Measurements from ENCODE around the gene CPN1. TPM values are rescaled to one million over a fixed set of nuclear protein-coding genes. Genes with fewer than 3 reads are reported as not detected.

CPN1 gene
- total and polyA plus RNA-seq, 10 of the 15 experiments (the other 5 are each of a cell fraction or from before 2014, with no cell fraction given): 0.03 to 0.10 TPM; not detected in 8

DNA sequence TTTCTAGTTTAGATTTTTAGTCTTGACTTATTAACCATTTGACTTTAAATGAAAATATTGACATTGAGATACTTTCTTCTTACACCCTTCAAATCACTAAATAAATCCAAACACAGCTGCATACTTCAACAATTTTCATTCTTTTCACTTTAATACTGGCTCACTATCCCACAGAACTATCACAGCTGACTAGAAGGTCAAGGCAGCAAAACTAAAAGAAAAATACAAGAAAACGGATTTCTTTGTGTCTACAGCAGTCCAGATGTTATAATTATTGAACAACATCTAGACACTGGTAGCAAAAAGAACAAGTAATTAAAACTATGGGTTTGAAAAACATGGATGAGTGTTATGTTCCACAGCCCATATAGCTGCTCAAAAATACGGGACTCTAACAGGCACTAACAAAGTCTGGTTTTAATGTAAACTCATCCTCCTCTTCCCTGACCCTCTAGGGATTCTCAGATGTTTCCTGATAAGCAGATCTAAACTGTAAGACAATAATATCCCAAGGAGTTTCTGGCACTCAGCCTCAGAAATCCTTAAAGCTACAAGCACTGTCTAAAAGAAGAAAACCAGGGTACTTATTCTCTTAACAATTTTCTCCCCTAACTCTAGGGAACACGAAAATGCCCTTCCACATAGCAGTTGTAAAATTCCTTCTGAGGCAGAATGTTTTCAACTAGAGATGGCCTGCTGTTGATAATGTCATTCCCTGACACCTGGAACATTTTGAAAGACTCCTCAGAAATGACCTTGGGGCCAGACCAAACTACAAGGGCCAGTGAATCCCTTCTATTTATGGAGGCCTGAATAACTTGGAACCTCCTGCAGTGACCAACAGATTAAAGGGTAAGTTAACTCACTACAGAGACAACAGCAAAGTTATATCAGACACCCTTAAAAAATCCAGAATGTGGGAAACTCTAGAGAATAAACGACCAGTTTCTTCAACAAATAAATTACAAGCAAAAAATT lies 84.7 kb downstream of the CPN1 start (continued):
- TF ChIP-seq RFX5 (IDR thresholded peaks at IDR 0.05; ENCODE audit: low read depth, low read length) (no peak), CHD1 (IDR thresholded peaks at IDR 0.05; ENCODE audit: low read depth, low read length) (no peak), SREBF1 (IDR thresholded peaks at IDR 0.05; ENCODE audit: low read length) (no peak), STAT1 (conservative IDR thresholded peaks at IDR 0.05) (no peak)

DNA sequence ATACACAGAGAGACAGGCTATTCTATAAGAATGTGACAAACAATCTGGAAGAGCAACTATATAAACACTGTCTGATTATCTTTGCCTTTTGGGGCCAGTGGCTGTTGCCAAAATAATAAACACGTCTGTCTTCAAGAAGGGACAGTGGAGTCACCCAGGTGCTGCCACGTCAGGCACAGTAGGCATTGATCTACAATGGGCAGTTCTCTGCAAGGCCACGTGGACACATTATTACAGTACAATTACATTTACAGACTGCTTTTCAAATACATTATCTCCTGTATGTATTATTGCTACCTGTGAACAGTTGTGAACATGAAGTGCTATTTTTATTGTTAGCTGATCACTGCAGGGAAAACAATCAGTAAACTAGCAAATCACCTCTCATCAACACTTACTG lies 86.0 kb downstream of the CPN1 start:
- intact Hi-C loops (cut with micrococcal nuclease; ENCODE audit: unreplicated experiment): no loop called here
- 69% methylated on average over 3 of the region's 3 CpGs for WGBS (ENCODE audit: insufficient coverage, insufficient replicate concordance, low lambda C conversion rate, missing lambda C conversion rate)
- no peak overlapping the region; the same call in 1 of the 2 replicates for H3K27ac ChIP-seq (ENCODE audit: control insufficient read depth, insufficient read depth)
- H3K4me1 ChIP-seq (ENCODE audit: control insufficient read depth, insufficient read depth, low read length): peaks cover 37% of the 10 kb centered on the region
- ChIA-PET SMC1A (ENCODE audit: uncharacterized antibody, unreplicated experiment) (interaction anchor here (0.6 to 26.2 kb wide), 8 partner anchors 11 to 143 kb away, joined by 3 to 531 read pairs (median 3); partner anchors contain the start of gene DNMBP), CTCF (interaction anchor here (1.0 to 11.3 kb wide), 5 partner anchors 12 to 50 kb away, joined by 3 to 116 read pairs (median 12); partner anchors contain the start of gene DNMBP), RAD21 (ENCODE audit: unreplicated experiment) (interaction anchor here (1.2 to 4.2 kb wide), 6 partner anchors 12 to 149 kb away, joined by 3 to 49 read pairs (median 6); partner anchors contain the start of gene DNMBP), POLR2A (interaction anchor here (0.8 to 7.3 kb wide), 4 partner anchors 11 to 26 kb away, joined by 3 to 88 read pairs (median 20); partner anchors contain the start of gene DNMBP)
- TF ChIP-seq ASH2L (IDR thresholded peaks at IDR 0.05; ENCODE audit: borderline replicate concordance, low read depth) (no peak), NFXL1 (IDR thresholded peaks at IDR 0.05; ENCODE audit: borderline replicate concordance) (no peak), ZNF207 (IDR thresholded peaks at IDR 0.05; ENCODE audit: borderline replicate concordance) (no peak), KAT2A (conservative IDR thresholded peaks at IDR 0.05; ENCODE audit: control insufficient read depth, low read depth, low read length) (no peak), ATF7 (IDR thresholded peaks at IDR 0.05; ENCODE audit: low read depth) (no peak), ZNF622 (IDR thresholded peaks at IDR 0.05) (no peak), STAT3 (IDR thresholded peaks at IDR 0.05; ENCODE audit: low read depth, low read length) (no peak), ZSCAN29 (IDR thresholded peaks at IDR 0.05) (no peak), CBFB (IDR thresholded peaks at IDR 0.05; ENCODE audit: low read depth) (no peak), E4F1 (IDR thresholded peaks at IDR 0.05; ENCODE audit: borderline replicate concordance, partially characterized antibody) (no peak), NR2F1 (conservative IDR thresholded peaks at IDR 0.05) (no peak), GABPA (IDR thresholded peaks at IDR 0.05; ENCODE audit: low read depth) (no peak), HDAC6 (IDR thresholded peaks at IDR 0.05; ENCODE audit: unreplicated experiment) (no peak)
- peaks cover 96% of the 10 kb centered on the region for H3K79me2 ChIP-seq (ENCODE audit: control insufficient read depth, insufficient read depth, low read length)
- no peak overlapping the region for H3K9ac ChIP-seq (ENCODE audit: control insufficient read depth, insufficient read depth, low read length)
- in situ Hi-C loops (cut with MboI): no loop called here
- no peak overlapping the region for H2AFZ ChIP-seq (ENCODE audit: control insufficient read depth, low read depth, low read length)
- peak overlapping the region; percentile 50 for H3K4me2 ChIP-seq (ENCODE audit: control insufficient read depth, insufficient read depth)
- DNase-seq (ENCODE audit: low read depth, low spot score) (no peak), FAIRE-seq (no peak), ATAC-seq (no peak)
- BruUV-seq (replicated peaks): no TSS peak
- H3K36me3 ChIP-seq (ENCODE audit: control insufficient read depth in 2 of 2, insufficient read depth in 2 of 2, low read length in 1 of 2): peaks cover 0 to 21% of the 10 kb centered on the region in 2 experiments; a peak in 1 of 4 replicates
- H3K9me3 ChIP-seq (replicated peaks; ENCODE audit: control insufficient read depth, insufficient read depth, low read length): no peaks in the 10 kb centered on the region; the same call in 2 of the 3 replicates
- H4K20me1 ChIP-seq (ENCODE audit: control insufficient read depth, insufficient read depth): peaks cover 4% of the 10 kb centered on the region; the same call in 1 of the 2 replicates
- no peaks in the 10 kb centered on the region for H3K27me3 ChIP-seq (replicated peaks in 1 of 2; ENCODE audit: control insufficient read depth in 2 of 2, insufficient read depth in 2 of 2, low read length in 1 of 2)
- no peak overlapping the region for H3K4me3 ChIP-seq

Data from GM12878 (cell line).